Cardiac fibroblast (primary cell): ENCODE results near the gene OPCML.

Experiments used
- DNase-seq, 2 donors: peaks; one replicate each; pipeline versions ENCODE4 v3.0.0 to v3.0.0-alpha.2; 2010; ENCODE audit warnings: low read depth in 2 of 2
- H3K4me3 ChIP-seq, 2 donors: replicated peaks in 1 of 2; 1 replicate in 1 of 2; 2 replicates in 1 of 2; pipeline ENCODE4 v1.5.1; 2011; ENCODE audit warnings: low read depth in 2 of 2, low read length in 2 of 2, mild to moderate bottlenecking in 2 of 2, moderate library complexity in 1 of 2
- TF ChIP-seq, protein P1 (sequence below): IDR thresholded peaks from one replicate; pipeline ENCODE4 v1.5.1; 2011; ENCODE audit warnings: low read depth, mild to moderate bottlenecking, low read length, inconsistent platforms

Gene OPCML

DNA sequence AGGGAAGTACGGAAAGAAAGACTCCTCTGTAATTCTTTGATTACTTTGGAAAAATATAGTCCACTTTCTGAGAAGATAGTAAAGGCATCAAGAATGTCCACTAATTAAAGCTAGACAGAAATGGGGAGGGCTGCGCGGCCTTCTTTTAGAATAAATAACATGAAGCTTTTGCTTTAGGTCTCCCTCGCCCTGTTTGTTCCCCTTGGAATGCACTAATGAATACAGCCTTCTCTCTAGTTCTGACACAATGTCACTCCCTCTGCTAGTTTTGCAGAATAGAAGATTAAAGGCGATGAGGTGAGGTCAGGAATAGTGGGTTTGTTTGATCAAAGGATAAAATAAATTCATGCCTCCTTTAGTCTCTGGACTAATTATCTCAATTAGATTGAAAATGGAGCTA is 543.9 kb downstream of the OPCML start:
- no peak for DNase-seq
- TF ChIP-seq, protein P1, sequence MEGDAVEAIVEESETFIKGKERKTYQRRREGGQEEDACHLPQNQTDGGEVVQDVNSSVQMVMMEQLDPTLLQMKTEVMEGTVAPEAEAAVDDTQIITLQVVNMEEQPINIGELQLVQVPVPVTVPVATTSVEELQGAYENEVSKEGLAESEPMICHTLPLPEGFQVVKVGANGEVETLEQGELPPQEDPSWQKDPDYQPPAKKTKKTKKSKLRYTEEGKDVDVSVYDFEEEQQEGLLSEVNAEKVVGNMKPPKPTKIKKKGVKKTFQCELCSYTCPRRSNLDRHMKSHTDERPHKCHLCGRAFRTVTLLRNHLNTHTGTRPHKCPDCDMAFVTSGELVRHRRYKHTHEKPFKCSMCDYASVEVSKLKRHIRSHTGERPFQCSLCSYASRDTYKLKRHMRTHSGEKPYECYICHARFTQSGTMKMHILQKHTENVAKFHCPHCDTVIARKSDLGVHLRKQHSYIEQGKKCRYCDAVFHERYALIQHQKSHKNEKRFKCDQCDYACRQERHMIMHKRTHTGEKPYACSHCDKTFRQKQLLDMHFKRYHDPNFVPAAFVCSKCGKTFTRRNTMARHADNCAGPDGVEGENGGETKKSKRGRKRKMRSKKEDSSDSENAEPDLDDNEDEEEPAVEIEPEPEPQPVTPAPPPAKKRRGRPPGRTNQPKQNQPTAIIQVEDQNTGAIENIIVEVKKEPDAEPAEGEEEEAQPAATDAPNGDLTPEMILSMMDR, result no peak
- no peak overlapping the region for H3K4me3 ChIP-seq

DNA sequence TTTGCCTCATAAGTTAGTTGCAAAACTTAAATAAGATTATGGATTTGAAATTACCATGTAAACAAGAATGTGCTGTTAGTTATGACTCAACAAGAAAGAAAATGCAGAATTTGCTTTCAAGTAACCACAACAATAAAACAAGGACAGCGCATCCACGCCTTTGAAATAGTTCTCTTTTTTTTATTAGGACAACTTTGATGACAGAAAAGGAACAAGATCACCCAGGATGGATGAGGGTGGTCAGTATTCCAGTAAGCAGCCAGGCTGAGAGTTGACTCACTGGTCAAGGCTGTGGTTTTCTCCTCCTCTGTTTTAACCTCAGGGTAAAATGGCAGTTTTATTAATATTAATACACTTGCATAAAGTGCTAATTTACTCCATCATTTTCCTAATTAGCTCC is 544.4 kb downstream of the OPCML start:
- peak in 1 of 2 donors; percentile 1 for DNase-seq
- no peak overlapping the region for H3K4me3 ChIP-seq
- TF ChIP-seq, protein P1, result no peak

DNA sequence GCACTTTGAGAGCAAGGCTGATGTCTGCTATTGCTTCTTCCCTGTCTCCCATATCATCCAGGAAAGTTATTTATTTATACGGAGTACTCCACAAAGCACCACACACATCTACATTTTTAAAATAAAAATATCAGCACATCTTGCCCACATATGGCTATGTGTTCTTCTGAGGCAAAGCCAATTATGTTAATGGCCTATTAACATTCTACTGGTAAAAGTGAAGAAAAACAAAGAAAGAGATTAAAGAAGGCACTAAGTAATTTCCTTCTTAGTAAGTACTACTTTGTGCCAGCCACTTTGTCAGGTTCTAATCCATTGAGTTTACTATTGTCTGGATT is 548.7 kb downstream of the OPCML start:
- TF ChIP-seq, protein P1, result no peak
- no peak for DNase-seq
- H3K4me3 ChIP-seq, result no peak overlapping the region

DNA sequence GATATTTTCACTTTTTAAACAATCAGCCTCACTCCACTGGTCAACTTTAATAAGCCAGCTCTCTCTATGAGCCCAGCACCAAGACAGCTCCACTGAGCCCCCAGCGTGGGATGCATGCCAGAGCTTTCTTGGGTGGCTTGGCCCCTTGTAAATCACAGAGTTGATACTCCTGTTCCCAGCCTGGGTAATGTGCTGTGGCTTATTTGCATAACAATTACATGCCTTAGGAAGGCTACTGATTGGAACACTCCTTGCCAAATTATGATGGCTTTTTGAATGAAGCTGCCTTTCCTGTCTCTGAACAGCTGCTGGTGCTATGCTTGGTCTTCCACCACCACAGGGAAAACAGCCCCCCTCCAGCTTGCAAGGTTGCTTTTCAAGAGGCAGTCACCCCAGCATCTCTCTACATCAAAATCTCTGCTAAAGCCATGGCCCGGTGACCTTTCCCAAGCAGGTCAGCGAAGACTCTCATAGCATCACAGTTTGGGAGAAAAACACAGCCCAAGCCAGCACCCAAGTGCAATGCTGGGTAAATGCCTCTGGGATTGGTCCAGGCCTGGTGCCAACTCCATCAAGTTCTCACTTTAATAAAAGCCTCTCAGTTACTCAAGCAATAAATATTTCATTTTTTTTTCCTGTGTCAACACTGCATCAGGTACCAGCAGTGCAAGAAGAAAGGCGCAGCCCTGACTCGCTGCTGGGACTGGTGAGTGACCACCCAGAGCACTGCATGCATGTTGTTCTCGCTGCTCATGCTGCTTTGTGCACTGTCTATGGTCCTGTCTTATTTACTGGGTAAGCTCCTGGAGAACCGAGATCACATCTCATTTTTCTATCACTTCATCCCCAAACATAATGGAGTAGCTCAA is 549.3 kb downstream of the OPCML start:
- no peak overlapping the region for H3K4me3 ChIP-seq
- TF ChIP-seq, protein P1, result no peak
- no peak for DNase-seq

DNA sequence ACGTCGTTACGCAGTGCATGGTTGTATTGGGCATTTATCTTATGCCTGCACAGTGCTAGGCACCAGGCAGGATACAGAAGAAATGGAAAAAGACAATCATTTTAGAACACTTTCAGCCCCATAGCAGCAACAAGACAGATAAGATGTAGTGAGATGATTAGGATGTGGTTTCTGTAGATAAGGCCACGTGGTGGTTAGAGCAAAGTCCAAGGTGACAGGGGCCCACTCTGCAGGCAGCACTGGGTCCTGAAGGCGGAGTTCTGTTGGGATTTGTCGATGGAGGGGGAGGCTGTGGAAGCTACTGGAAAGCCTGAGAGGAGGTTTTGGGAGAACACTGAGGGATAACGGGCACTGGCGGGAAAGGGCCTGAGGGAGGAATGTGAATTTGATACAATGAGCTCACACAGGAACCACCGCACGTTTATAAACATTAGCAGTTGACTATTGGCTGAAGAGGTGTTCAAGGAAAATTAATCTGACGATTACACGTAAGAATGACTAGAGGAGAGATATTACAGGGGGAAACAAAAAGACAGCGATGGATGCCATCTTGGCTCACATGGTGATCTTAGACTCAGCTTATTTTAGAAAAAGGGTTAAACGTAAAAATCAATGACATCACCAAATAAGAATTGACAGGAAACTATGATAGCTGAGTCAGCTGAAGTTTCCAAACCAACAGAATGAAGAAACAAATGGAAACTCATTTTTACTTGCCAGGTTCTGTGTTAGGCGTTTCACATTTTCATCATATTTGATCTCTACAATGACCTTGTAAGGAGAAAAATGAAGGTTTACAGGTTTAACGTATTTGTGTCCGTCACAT is 551.0 kb downstream of the OPCML start:
- TF ChIP-seq, protein P1, result no peak
- H3K4me3 ChIP-seq, result no peak overlapping the region
- DNase-seq, result no peak

DNA sequence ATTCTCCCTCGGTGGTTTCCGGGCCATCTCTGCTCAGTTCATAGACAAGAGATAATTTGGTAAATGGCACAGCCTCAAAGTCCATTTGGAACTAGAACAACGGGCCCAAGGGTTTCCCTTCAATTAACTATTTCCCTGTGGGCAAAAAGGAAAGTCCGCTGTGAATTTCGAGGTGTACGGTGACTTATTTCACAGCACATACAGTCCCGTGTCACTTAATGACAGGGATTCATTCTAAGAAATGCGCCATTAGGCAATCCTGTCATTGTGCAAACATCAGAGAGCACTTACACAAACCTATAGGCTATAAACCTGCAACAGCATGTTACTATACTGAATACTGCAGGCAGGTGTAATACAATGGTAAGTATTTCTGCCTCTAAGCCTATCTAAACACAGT is 551.6 kb downstream of the OPCML start:
- TF ChIP-seq, protein P1, result no peak
- no peak overlapping the region for H3K4me3 ChIP-seq
- DNase-seq, result no peak
